ENCODE results near the gene MED12L.

DNA sequence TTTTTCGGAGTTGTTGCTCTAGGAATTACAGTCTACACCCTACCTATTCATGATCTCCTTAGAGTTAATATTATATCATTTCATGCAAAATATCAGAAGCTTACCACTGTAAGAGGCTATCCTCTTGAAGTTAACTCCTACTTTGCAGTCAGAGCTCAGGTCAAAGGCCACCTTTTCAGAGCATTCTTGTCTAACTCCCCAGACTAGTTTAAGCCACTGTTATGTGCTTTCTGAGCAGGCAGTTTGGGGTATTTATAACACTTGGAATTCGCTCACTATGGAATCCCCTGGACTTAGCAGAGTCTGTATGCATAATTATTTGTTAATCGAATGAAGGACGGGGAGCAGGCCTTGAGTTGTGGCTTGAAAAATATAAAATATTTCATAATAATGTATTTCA is 21.7 kb downstream of the MED12L start:
- no peak for TF ChIP-seq GATA2 (IDR thresholded peaks at IDR 0.05; ENCODE audit: low read depth, low read length)
- no peak for TF ChIP-seq GATA3 (IDR thresholded peaks at IDR 0.05; ENCODE audit: low read depth, low read length)
